Measurements from ENCODE around the gene NEMP1. TPM values are rescaled to one million over a fixed set of nuclear protein-coding genes. Genes with fewer than 3 reads are reported as not detected.

The NEMP1 gene
- total and polyA plus RNA-seq, 2 donors (not counting 1 experiment from before 2014, with no cell fraction given), result 8.4 to 11.1 TPM

GRCh38 chr12:57072661-57073060 lies 5.9 kb downstream of the NEMP1 start:
- H3K4me3 ChIP-seq (replicated peaks in 1 of 4; ENCODE audit: control extremely low read depth in 1 of 4, insufficient read depth in 1 of 4, low read depth in 3 of 4, low read length in 4 of 4), result no peak overlapping the region
- no peak overlapping the region for H3K9ac ChIP-seq (ENCODE audit: insufficient read depth, low read length)
- peaks cover 14% of the 10 kb centered on the region for H3K79me2 ChIP-seq (ENCODE audit: control insufficient read depth, insufficient read depth, low read length)
- no peaks in the 10 kb centered on the region for H3K27me3 ChIP-seq (ENCODE audit: control insufficient read depth, insufficient read depth, low read length)
- H3K27ac ChIP-seq (ENCODE audit: insufficient read depth, low read length), result no peak overlapping the region
- H3K36me3 ChIP-seq (ENCODE audit: control insufficient read depth, insufficient read depth, low read length), result peaks cover 6% of the 10 kb centered on the region
- peaks cover 2% of the 10 kb centered on the region for H3K4me1 ChIP-seq (ENCODE audit: control insufficient read depth, extremely low read depth, insufficient read depth, low read length)
- DNase-seq (ENCODE audit: low read depth in 2 of 2), result peak; percentile 27 to 50
- TF ChIP-seq CTCF (conservative IDR thresholded peaks at IDR 0.05 in 1 of 2, IDR thresholded peaks at IDR 0.05 in 1 of 2; ENCODE audit: low read depth in 1 of 2, low read length in 2 of 2) (no peak), EZH2 (IDR thresholded peaks at IDR 0.05; ENCODE audit: low read length, missing control alignments) (no peak)
- peak overlapping the region; percentile 41 for H3K4me2 ChIP-seq (ENCODE audit: extremely low read depth, insufficient read depth, low read length)
- no peak overlapping the region for H2AFZ ChIP-seq (ENCODE audit: low read length)
- H4K20me1 ChIP-seq (ENCODE audit: control insufficient read depth, extremely low read depth, insufficient read depth, low read length), result no peaks in the 10 kb centered on the region
- H3K9me3 ChIP-seq (ENCODE audit: control insufficient read depth, insufficient read depth, low read depth, low read length), result no peaks in the 10 kb centered on the region

- H3K9ac ChIP-seq (ENCODE audit: insufficient read depth, low read length), result no peak overlapping the region
- H3K27ac ChIP-seq (ENCODE audit: insufficient read depth, low read length), result peak overlapping the region; percentile 52
- no peaks in the 10 kb centered on the region for H3K9me3 ChIP-seq (ENCODE audit: control insufficient read depth, insufficient read depth, low read depth, low read length)
- DNase-seq (ENCODE audit: low read depth in 2 of 2), result peak; percentile 75 to 94
- H3K4me2 ChIP-seq (ENCODE audit: extremely low read depth, insufficient read depth, low read length), result peak overlapping the region; percentile 57
- H2AFZ ChIP-seq (ENCODE audit: low read length), result peak overlapping the region; percentile 63
- H3K36me3 ChIP-seq (ENCODE audit: control insufficient read depth, insufficient read depth, low read length), result peaks cover 6% of the 10 kb centered on the region
- H3K4me1 ChIP-seq (ENCODE audit: control insufficient read depth, extremely low read depth, insufficient read depth, low read length), result peaks cover 2% of the 10 kb centered on the region
- TF ChIP-seq EZH2 (IDR thresholded peaks at IDR 0.05; ENCODE audit: low read length, missing control alignments) (no peak), CTCF (conservative IDR thresholded peaks at IDR 0.05 in 1 of 2, IDR thresholded peaks at IDR 0.05 in 1 of 2; ENCODE audit: low read depth in 1 of 2, low read length in 2 of 2) (peak; percentile 94)
- H3K79me2 ChIP-seq (ENCODE audit: control insufficient read depth, insufficient read depth, low read length), result no peaks in the 10 kb centered on the region
- no peak overlapping the region for H3K4me3 ChIP-seq (replicated peaks in 1 of 4; ENCODE audit: control extremely low read depth in 1 of 4, insufficient read depth in 1 of 4, low read depth in 3 of 4, low read length in 4 of 4)
- no peaks in the 10 kb centered on the region for H3K27me3 ChIP-seq (ENCODE audit: control insufficient read depth, insufficient read depth, low read length)
- H4K20me1 ChIP-seq (ENCODE audit: control insufficient read depth, extremely low read depth, insufficient read depth, low read length), result no peaks in the 10 kb centered on the region
These were observed 9.1 kb downstream of the NEMP1 start for GRCh38 chr12:57069523-57069922.

- no peak for DNase-seq (ENCODE audit: low read depth in 2 of 2)
- Histone ChIP-seq H3K4me1 (ENCODE audit: control insufficient read depth, extremely low read depth, insufficient read depth, low read length) (peaks cover 2% of the 10 kb centered on the region), H3K27ac (ENCODE audit: insufficient read depth, low read length) (no peak overlapping the region), H3K27me3 (ENCODE audit: control insufficient read depth, insufficient read depth, low read length) (no peaks in the 10 kb centered on the region), H4K20me1 (ENCODE audit: control insufficient read depth, extremely low read depth, insufficient read depth, low read length) (no peaks in the 10 kb centered on the region), H3K9me3 (ENCODE audit: control insufficient read depth, insufficient read depth, low read depth, low read length) (no peaks in the 10 kb centered on the region), H3K4me2 (ENCODE audit: extremely low read depth, insufficient read depth, low read length) (no peak overlapping the region), H3K79me2 (ENCODE audit: control insufficient read depth, insufficient read depth, low read length) (no peaks in the 10 kb centered on the region), H3K4me3 (replicated peaks in 1 of 4; ENCODE audit: control extremely low read depth in 1 of 4, insufficient read depth in 1 of 4, low read depth in 3 of 4, low read length in 4 of 4) (no peak overlapping the region), H3K36me3 (ENCODE audit: control insufficient read depth, insufficient read depth, low read length) (peaks cover 6% of the 10 kb centered on the region), H3K9ac (ENCODE audit: insufficient read depth, low read length) (no peak overlapping the region), H2AFZ (ENCODE audit: low read length) (no peak overlapping the region)
- TF ChIP-seq EZH2 (IDR thresholded peaks at IDR 0.05; ENCODE audit: low read length, missing control alignments) (no peak), CTCF (conservative IDR thresholded peaks at IDR 0.05 in 1 of 2, IDR thresholded peaks at IDR 0.05 in 1 of 2; ENCODE audit: low read depth in 1 of 2, low read length in 2 of 2) (no peak)
These were observed 12.3 kb downstream of the NEMP1 start for GRCh38 chr12:57066245-57066644.

All from fibroblast of lung (primary cell).